HPDE6-E6E7 (cell line): ENCODE results near the gene LPP.

Source experiments
- DNase-seq: peaks from one replicate; pipeline ENCODE4 v3.0.0; 2011; ENCODE audit warnings: missing footprints; ENCODE audit errors: extremely low spot score

The LPP gene

GRCh38 chr3:188220988-188221818 lies 67.2 kb downstream of the LPP start:
- no peak for DNase-seq

GRCh38 chr3:188223936-188224335 lies 70.0 kb downstream of the LPP start:
- no peak for DNase-seq

DNA sequence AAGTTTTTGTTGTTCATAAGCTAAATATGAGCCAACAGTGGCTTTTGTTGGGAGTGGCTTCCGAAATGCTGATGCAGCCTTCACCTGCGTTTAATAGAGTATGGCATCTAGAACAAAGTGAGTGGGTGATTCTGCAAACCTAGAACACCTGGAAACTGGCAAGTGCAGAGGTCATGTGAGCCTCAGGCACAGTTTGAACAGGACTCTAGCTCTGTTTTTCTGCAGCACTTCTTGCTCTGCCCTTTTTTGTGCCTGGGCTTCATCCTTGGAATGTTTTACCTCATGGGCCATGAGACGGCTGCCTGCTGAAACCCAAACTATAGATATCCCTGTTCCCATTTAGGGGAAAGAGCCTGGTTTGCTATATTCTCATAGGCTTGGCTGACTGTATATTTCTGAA lies 73.5 kb downstream of the LPP start:
- no peak for DNase-seq

GRCh38 chr3:188229177-188229576 lies 75.2 kb downstream of the LPP start:
- DNase-seq = no peak

DNA sequence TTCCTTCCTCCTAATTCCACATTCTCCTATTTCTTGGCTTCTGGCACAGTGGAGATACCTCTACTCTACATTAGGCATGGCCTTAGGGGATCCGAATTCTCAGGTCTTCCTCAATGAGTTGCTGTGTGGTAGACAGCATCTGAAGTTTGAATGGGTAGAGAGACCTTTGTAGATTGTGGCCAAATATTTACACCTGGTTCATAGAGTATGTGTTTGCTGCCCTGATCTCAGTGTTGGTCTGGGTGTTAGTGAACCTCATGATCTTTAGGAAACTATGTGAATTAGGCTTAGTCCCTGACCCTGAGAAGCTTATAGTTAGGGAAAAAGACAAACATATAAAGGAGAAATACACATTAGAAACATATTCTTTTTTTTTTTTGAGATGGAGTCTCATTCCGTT lies 75.8 kb downstream of the LPP start:
- no peak for DNase-seq

- DNase-seq = no peak
Measured at GRCh38 chr3:188230962-188231361, 77.0 kb downstream of the LPP start.

DNA sequence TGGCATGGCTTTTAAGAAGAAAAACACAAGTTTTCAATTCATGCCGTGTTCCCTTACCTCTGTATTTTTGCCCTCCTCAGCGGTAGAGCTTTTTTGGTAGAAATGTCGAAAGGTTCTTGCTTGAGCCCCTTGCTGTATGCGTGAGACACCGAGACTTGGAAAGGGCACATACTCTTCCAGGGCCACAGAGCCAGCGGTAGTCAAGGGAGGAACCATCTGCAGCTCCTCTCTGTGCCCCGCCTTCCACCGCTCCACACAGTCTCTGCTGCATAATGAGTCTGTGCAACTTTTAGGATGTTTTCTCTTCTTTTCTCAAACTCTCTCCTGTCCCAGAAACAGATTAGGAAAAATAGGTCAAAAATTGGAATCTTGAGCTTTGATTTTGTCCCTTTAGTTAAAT lies 77.5 kb downstream of the LPP start:
- DNase-seq = no peak

DNA sequence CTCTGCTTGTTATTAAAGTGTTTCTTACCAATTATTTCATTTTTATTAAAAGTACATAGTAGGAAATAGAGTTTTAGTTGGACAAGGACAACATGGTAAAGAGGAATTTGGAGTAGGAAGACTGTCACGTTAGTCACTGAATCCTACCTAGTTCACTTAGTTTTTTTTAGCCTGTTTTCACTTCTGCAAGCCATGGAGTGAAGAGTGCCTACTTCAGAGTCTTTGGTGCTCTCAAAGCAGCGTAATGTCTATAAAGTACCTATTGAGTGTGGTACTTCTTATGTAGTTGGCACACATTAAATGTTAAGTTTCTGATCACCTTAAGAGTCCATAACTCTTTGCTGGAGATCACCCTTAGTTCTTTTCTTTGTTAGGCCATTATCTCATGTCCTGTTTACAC lies 78.7 kb downstream of the LPP start:
- DNase-seq = no peak

DNA sequence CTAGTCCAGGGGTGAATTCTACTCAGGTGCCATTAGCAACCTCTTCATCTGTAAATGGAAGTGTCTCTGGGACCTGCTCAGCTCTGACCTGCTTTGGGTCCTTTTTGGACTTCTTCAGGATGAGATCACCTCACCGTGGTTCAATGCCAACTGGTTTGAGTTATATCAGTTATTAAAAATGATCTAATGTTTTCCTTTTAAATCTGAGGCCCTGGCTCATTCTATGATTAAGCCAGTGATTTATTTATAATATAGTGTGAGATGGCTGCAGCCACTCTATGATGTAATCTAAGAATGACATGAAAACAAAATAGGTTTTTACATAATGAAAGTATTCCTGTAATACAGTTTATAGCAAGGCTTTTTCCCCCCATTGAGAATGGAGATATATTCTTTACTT lies 79.4 kb downstream of the LPP start:
- DNase-seq = no peak

DNA sequence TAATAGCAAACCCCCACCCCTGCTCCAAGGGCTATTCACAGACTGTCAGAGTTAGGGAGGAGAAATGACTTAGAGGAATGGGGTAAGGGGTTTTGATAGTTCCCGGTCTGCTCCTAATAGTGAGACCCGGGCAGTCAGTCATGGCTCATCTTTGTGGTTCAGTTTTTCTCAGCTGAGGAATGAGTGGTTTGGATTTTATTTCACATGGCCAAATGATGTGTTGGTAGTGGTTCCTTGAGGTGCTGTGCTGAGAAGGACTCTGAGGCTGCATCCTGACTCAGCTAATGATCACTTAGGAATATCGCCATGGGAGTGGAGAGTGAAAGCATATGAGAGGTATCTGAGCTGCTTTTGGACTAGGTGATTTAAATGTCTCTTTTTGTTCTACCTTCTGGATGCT lies 80.2 kb downstream of the LPP start:
- DNase-seq = no peak

GRCh38 chr3:188236271-188236670 lies 82.3 kb downstream of the LPP start:
- no peak for DNase-seq

DNA sequence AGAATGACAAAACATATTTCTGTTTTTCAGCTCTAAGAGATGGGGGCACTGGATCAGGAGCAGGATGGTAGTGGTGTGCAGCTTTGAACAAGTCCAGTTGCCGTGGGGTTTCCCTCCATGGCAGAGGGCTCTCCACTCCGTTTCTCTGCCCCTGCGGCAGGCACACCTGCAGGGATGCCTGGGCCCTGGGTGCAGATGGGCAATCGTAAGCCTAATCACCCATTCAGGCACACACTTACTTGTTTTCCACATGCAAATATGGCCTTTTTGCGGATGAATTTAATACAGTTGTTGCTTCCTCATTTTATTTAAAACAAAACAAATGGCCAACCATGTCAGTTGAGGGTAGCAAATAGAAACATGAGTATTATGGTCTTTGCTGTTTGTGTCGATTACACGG lies 85.1 kb downstream of the LPP start:
- no peak for DNase-seq

GRCh38 chr3:188239577-188239976 lies 85.6 kb downstream of the LPP start:
- no peak for DNase-seq

- DNase-seq = no peak
Measured at GRCh38 chr3:188240189-188240981, 86.4 kb downstream of the LPP start.

- no peak for DNase-seq
Measured at GRCh38 chr3:188241072-188241471, 87.1 kb downstream of the LPP start.

- no peak for DNase-seq
Measured at GRCh38 chr3:188241883-188242282, 87.9 kb downstream of the LPP start.

GRCh38 chr3:188242436-188243123 lies 88.6 kb downstream of the LPP start:
- DNase-seq = no peak

DNA sequence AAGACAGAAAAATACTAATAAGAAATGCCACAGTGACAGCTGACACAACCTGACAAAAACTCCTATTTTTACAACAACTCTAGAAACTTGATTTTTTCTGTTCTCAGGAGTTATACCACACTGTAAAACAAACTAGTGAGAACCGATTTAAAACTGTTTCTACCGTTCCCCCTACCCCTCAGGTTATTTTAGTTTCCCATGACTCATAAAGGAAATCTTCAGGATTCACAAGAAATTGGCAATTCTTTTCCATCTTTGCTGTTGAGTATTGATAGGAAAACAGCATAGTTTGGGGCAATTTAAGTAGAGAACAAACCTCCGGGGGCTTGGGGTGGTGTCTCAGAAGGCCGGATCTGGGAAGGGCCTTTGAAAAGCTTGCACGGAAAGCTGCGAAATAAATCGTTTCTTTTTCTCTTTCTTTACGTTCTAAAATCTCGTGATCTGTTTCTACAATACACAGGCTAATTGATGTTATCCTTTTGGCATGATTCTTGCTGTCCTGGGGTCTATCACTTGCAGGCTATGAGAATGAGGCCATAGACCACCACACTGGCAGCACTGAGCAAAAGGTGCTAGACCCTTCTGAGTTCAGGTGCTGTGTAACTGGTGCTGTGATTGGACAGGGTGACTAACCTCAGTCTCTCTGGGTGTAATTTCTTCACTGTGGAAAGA lies 89.3 kb downstream of the LPP start:
- DNase-seq = no peak

DNA sequence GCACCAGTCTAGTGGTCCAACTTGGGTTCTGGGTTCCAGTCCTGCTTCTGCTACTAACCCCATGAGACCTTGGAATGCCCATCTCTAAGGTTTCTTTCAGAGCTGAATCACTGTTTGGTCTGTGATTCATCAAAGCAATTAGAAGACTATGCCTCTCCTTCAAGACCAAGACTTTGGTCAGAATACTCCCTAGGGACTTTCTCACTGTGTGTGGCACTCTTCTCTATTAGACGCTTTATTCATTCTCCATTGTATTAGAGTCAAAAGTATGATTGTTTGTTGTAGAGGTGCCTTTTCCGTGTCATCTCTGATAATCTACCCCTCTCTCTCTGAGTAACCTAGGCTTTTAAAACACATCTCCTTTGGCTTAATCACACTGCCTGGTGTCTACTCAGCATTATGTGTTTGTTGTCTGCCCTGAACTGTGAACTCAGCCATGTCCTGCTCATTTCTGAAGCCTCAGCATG lies 90.5 kb downstream of the LPP start:
- no peak for DNase-seq

DNA sequence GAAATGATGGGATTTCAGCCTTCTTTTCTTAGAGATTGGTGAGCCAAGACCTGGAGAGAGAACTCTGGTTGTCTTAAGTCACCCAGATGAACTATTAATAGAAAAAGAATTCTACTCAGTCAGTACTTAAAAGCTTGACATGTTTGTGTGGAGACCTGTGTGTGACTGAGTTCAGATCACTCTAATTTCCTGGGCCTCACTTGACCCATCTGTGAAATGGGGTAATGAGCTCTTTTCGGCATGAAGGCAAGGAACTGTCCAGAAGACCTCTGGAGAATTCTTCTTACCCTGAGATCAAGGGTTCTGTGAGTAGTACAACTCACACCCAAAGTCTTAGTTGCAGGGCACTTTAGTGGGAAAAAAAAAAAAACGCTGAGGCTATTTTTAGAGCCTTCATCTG lies 92.9 kb downstream of the LPP start:
- no peak for DNase-seq

- DNase-seq = no peak
Measured at GRCh38 chr3:188248036-188248561, 94.1 kb downstream of the LPP start.
